ENCODE measurements around the gene PUS1.

PUS1 gene

DNA sequence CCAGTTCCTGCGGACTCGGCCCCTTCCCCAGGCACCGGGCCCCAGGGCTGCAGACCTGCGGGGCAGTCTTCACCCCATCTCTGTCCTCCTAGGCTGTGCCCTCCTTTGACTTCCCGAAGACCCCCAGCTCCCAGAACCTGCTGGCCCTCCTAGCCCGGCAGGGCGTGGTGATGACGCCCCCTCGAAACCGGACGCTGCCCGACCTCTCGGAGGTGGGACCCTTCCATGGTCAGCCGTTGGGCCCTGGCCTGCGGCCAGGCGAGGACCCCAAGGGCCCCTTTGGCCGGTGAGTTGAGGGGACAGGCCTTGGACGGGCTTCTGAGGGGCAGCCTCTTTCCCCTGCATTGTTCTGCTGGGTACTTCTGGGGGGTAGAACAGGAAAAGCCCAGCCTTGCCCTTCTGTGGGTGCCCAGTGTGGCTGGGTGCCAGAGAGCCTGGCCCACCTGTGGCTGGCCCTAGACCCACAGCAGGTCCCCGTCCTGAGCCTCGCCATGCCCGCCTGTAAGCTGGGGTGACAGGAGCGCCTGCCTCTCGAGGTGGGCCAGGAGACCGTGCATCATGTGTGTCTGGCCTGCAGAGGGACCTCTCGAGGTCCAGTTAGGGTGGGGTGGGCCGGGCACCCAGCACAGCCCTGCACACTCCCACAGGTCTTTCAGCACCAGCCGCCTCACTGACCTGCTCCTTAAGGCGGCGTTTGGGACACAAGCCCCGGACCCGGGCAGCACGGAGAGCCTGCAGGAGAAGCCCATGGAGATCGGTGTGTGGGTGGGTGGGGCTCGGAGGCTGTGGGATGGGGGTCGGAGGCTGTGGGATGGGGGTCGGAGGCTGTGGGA lies 12.6 kb upstream of the PUS1 start:
- DNase-seq: no peak

GRCh38 chr12:131917139-131917710 lies 11.9 kb upstream of the PUS1 start:
- no peak for DNase-seq

DNA sequence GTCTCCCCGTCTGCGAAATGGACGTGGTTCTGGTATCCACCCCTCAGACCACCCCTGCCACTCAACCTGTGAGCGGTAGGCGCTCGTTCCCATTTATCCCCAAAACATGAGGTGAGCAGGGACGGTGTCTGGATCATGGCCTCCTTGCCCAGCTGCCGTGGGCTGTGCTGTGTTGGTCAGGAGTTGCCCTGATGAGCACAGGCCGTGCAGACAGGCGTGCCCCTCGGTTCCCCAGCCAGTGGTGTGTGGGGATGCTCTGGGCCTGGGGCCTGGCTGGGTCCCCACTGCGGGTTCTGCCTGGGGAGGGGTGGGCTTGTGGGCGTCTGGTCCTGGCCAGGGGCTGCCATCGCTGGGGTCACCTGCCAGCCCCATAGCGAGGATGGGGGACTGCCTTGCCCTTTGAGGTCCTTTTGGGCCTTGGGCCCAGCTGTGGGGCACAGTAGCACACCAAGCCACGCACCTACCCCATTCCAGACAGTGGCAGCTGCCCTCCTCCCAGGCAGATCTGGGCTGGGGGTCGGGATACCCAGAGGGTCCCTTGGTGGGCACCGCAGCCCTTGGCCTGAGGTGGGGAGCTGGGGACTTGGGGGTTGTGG lies 11.3 kb upstream of the PUS1 start:
- no peak for DNase-seq

DNA sequence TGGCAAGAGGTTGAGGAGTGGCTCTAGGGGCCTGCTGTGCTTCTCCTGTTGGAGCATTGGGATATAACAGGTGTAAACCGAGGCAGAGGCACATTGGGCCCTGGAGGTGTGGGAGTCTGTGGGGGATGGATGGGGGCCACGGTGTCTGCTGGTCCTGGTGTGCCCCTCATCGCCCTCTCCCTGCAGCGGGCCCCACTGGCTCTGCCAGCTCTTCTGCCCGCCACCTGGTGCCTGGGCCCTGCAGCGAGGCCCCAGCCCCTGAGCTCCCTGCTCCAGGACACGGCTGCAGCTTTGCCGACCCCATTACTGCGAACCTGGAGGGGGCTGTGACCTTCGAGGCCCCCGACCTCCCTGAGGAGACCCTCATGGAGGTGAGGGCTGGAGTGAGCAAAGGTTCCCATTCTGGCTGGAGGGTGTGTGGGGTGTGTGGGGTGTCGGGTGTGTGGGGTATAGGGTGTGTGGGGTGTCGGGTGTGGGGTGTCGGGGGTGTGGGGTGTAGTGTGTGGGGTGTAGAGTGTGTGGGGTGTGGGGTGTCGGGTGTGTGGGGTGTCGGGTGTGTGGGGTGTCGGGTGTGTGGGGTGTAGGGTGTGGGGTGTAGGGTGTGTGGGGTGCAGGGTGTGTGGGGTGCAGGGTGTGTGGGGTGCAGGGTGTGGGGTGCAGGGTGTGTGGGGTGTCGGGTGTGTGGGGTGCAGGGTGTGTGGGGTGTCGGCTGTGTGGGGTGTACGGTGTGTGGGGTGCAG lies 10.6 kb upstream of the PUS1 start:
- no peak for DNase-seq

GRCh38 chr12:131919051-131919347 lies 10.1 kb upstream of the PUS1 start:
- DNase-seq: no peak

GRCh38 chr12:131919366-131920156 lies 9.5 kb upstream of the PUS1 start:
- no peak for DNase-seq

DNA sequence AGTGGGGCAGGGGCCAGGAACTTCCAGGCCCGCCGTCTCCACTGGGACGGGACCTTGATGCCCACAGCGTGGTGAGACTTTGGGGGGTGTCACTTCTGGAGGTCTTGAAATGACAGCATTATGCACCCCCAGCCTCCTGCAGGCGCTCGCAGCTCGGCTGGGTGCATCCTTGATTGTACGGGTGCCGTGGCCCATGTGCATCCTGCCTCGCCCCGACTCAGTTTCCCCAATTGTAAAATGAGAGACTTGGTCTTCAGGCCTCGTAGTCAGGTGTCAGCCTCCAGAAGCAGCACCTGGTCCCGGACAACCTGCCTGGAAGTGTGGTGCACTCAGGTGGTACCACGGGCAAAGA lies 8.9 kb upstream of the PUS1 start:
- DNase-seq: no peak

- DNase-seq: no peak
Measured at GRCh38 chr12:131920902-131921840, 7.9 kb upstream of the PUS1 start.

GRCh38 chr12:131921866-131922769 lies 7.0 kb upstream of the PUS1 start:
- no peak for DNase-seq

DNA sequence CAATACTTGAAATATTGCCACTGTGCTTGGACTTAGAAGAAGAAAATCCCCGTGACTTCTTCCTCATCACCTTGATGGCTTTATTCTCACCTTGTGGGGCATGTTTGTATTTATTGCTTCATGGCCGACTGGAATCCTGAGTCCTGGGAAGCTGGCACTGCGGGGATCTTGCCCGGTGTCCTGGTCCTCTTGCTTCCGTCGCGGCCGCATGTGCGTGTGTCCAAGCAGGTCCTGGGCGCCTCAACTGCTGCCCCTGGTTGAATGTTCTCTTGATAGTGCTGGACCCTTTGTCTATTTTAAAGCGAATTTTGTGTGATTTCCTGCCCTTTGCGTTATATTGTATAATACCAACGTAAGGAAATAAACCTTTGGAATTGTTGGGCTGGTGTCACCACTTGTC lies 6.3 kb upstream of the PUS1 start:
- DNase-seq: no peak

DNA sequence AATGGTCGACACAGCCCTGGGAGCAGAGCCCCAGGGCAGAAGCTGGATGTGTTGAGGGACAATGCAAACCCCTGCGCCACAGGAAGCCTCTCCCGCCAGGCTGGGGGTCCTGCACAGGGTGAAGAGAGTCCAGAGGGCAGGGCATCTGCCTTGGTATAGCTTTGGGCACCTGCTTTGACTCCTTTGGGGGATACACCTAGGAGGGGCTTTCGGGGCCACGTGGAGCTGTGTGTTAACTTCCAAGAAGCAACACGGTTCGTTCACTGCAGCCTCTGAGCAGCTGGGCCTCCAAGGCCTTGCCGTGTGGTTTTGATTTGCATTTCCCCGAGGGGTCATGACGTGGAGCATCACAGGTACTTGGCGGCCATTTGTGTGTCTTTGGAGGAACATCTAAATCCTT lies 5.8 kb upstream of the PUS1 start:
- DNase-seq: no peak

- DNase-seq: no peak
Measured at GRCh38 chr12:131927110-131928079, 1.7 kb upstream of the PUS1 start.

GRCh38 chr12:131928080-131928710 lies 881 bp upstream of the PUS1 start:
- DNase-seq: peak; percentile 39 to 62 (median 43)

- peak; percentile 5 to 51 (median 30) for DNase-seq
Measured at GRCh38 chr12:131929581-131930456, 743 bp downstream of the PUS1 start.

DNA sequence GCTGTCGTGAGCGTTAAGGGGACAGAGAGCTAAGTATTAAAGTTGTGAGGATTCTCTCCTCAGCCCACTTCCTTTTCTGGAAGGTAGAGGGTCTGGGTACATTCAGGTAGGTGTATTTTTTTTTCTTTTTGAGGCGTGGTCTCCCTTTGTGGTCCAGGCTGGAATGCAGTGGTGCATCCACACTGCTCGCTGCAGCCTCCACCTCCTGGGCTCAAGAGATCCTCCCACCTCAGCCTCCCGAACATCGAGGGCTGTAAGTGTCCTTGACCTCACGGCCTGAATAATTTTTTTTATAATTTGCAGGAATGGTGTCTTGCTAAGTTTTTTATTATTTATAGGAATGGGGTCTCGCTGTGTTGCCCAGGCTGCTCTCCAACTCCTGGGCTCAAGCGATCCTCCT lies 1.4 kb downstream of the PUS1 start:
- DNase-seq: no peak

- no peak for DNase-seq
Measured at GRCh38 chr12:131933387-131933786, 4.3 kb downstream of the PUS1 start.

GRCh38 chr12:131934535-131934934 lies 5.5 kb downstream of the PUS1 start:
- DNase-seq: no peak

DNA sequence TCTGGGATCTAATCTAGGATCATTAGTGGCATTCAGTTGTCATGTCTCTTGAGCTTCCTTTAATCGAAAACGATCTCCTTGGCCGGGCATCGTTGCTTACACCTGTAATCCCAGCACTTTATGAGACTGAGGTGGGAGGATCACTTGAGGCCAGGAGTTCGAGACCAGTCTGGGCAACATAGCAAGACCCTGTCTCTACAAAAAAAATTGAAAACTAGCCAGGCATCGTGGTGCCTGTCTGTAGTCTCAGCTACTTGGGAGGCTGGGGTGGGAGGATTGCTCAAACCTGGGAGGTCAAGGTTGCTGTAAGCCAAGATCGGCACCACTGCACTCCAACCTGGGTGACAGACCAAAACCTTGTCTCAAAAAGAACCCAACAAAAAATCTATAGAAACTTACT lies 9.0 kb downstream of the PUS1 start:
- DNase-seq: no peak

All from suppressor macrophage (primary cell).